GM12891 (cell line): ENCODE data around the gene RER1.

Experiments used
- DNase-seq: peaks from one replicate; pipeline ENCODE4 v3.0.0; 2011; ENCODE audit warnings: low spot score; ENCODE audit not compliant: insufficient read length
- FAIRE-seq: peaks from 2 replicates; lab custom pipeline; 2011; peaks lifted over from hg19 to GRCh38; lab: Jason Lieb, UNC
- PAX5 ChIP-seq: IDR thresholded peaks from 2 replicates; pipeline ENCODE4 v1.6.1; 2011; ENCODE audit warnings: low read length, moderate library complexity, mild to moderate bottlenecking; ENCODE audit not compliant: insufficient read depth, severe bottlenecking
- POLR2A ChIP-seq: IDR thresholded peaks from 2 replicates; pipeline ENCODE4 v1.6.1; 2011; ENCODE audit warnings: low read depth, low read length, control low read depth
- POLR2AphosphoS5 ChIP-seq: IDR thresholded peaks from 2 replicates; pipeline ENCODE4 v1.6.1; 2011; ENCODE audit warnings: low read depth, low read length, control low read depth
- POU2F2 ChIP-seq: IDR thresholded peaks from 2 replicates; pipeline ENCODE4 v1.6.1; 2011; ENCODE audit warnings: low read depth, mild to moderate bottlenecking, control low read depth, low read length, moderate library complexity
- SPI1 ChIP-seq: IDR thresholded peaks from 2 replicates; pipeline ENCODE4 v1.6.1; 2011; ENCODE audit warnings: low read depth, low read length, control low read depth
- TAF1 ChIP-seq: IDR thresholded peaks from 2 replicates; pipeline ENCODE4 v1.6.1; 2011; ENCODE audit warnings: low read depth, low read length, control low read depth

RER1 gene

GRCh38 chr1:2386636-2387611 is 4.7 kb upstream of the RER1 start:
- TF ChIP-seq PAX5, result no peak
- no peak for TF ChIP-seq POU2F2
- no peak for TF ChIP-seq SPI1
- no peak for TF ChIP-seq POLR2AphosphoS5
- no peak for TF ChIP-seq POLR2A
- no peak for TF ChIP-seq TAF1
- FAIRE-seq, result no peak
- no peak for DNase-seq

DNA sequence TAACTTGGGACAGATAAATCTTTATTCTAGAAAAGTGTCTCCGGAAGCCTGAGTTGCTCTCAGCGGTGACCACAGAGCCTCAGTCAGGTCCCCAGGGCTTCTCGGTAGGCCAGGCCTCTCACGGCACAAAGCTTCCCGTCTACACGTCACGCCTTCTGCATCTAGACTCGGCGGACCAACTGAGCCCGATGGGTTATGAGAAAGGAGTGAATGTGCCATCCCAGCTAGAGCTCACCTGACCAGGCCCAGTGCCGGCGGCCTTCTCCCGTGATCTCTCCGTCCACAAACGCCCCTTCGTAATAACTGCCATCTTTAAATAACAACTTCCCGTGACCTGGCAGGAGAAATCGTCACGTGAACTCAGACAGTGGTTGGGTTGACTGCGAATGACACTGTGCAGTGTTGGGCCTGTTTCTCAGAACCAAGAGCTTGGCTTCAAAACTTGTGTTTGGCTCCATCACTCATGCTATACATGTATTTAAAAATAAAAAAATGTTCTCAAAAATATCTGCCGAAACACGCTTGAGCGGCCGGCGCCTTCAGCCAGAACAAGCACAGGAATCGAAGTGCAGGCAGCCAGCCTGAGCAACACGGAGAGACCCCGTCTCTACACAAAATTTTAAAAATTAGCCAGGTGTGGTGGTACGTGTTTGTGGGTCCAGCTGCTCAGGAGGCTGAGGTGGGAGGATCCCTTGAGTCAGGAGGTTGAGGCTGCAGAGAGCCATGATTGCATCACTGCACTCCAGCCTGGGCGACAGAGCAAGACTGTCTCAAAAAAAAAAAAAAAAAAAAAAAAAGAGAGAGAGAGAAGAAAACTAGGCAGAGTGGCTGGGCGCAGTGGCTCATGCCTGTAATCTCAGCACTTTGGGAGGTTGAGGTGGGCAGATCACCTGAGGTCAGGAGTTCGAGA is 3.4 kb upstream of the RER1 start:
- TF ChIP-seq PAX5 (no peak), SPI1 (no peak), POLR2A (no peak), TAF1 (no peak), POU2F2 (no peak), POLR2AphosphoS5 (no peak)
- FAIRE-seq (no peak), DNase-seq (no peak)

DNA sequence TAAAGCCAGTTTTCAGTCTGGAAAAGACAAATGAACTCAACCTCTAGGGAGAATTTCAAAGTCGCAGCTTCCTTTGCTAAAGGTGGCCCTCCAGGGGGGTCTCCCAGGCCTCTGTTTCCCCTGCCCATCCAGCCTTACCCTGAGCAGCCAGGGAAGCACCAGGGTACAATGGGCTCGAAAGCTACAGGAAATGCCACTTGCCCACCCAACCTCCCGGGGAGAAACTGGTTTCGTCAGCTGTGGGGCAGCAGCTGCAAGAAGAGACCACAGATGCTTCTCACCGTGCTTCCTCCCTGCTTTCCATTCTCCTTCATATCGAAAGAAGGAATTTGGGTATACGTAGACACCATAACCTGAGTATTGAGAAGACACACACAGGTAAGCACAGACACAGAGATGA is 2.0 kb upstream of the RER1 start:
- DNase-seq (no peak), FAIRE-seq (no peak)
- TF ChIP-seq SPI1, result no peak
- TF ChIP-seq POU2F2, result no peak
- TF ChIP-seq POLR2AphosphoS5, result no peak

DNA sequence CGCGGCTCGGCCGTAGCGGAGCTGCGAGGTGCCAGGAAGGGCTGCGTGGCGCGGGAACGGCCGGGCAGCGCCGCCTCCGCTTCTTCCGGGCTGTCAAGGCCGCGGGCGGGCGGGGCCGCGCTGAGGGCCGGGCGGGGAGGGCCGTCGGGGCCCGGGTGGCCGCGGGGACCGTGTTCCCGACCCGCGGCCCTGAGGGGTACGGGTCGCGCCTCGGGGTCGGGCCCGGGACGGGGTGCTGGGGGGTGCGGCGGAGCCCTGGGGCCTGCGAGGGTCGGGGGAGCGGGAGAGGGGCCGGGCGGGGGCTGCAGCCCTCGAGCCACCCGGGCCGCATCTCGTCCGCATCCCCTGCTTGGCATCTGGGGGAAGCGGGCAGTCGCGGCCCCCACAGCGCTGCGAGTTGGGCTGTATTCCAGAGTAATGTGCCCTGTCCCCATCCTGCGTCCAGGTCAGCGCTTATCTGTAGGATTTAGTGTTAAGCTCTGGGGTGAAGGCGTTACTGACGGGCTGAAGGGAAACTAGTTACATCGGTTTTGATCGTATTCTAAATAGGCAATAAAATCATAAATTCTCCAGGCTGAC is 379 bp downstream of the RER1 start:
- FAIRE-seq, result peak; percentile 45
- TF ChIP-seq POU2F2 (no peak), POLR2A (no peak), TAF1 (no peak), POLR2AphosphoS5 (no peak), SPI1 (no peak), PAX5 (no peak)
- DNase-seq, result no peak

GRCh38 chr1:2392686-2393085 is 1.0 kb downstream of the RER1 start:
- FAIRE-seq (no peak), DNase-seq (no peak)
- no peak for TF ChIP-seq POLR2AphosphoS5
- no peak for TF ChIP-seq POU2F2
- TF ChIP-seq SPI1, result no peak
- no peak for TF ChIP-seq PAX5
- no peak for TF ChIP-seq POLR2A
- TF ChIP-seq TAF1, result no peak

DNA sequence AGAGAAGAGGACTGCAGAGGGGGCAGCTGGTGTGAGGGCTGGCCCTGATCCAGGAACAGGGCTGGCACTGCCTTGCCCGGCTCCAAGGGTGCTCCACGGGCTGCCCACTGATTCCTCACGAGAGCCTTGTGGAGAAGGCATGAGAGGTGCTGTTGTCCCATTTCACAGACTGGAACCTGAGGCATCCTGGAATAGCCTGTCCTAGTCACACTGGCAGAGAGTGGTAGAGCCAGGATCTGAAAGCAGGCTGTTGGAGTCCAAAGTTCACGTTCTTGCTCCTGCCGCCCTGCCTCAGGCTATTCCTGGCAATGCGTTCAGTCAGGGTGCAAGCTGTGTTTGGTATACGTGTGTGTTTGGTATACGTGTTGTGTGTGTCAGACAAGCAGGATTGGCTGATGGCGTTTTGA is 1.8 kb downstream of the RER1 start:
- DNase-seq (no peak), FAIRE-seq (no peak)
- TF ChIP-seq POU2F2 (no peak), POLR2AphosphoS5 (peak; percentile 33; the same call in 1 of the 2 replicates)

- FAIRE-seq (no peak), DNase-seq (no peak)
- TF ChIP-seq SPI1 (no peak), POLR2A (peak; percentile 14; the same call in 1 of the 2 replicates)
Measured at GRCh38 chr1:2394220-2394619, 2.6 kb downstream of the RER1 start.

GRCh38 chr1:2394761-2395160 is 3.1 kb downstream of the RER1 start:
- FAIRE-seq, result no peak
- DNase-seq, result no peak
- TF ChIP-seq PAX5 (no peak), POLR2A (no peak), POU2F2 (no peak), TAF1 (no peak), SPI1 (no peak), POLR2AphosphoS5 (no peak; the same call in 1 of the 2 replicates)

GRCh38 chr1:2395245-2395644 is 3.6 kb downstream of the RER1 start:
- TF ChIP-seq POLR2A (no peak; the same call in 1 of the 2 replicates), POLR2AphosphoS5 (no peak), TAF1 (no peak), SPI1 (no peak), POU2F2 (no peak), PAX5 (no peak)
- no peak for DNase-seq
- FAIRE-seq, result no peak

DNA sequence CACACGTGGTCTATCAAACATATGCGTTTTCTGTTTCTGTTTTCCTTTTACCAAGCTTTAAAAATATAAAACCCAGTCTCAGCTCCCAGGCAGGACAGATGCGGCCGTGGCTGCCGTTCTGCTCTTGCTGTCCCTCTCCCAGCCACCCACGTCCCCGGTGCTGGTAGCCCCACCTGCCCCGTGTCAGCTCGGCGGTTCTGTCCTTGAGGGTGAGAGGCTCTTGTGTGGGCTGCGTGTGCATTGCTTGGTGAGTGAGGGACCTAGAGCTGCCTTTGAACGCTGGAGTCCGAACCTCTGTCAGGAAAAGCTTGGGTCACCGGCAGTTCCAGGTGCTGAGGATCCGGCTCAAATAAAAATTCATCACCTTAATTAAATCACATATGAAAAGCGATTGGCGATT is 4.4 kb downstream of the RER1 start:
- DNase-seq, result no peak
- TF ChIP-seq PAX5 (no peak), POU2F2 (no peak), SPI1 (no peak), TAF1 (no peak), POLR2AphosphoS5 (no peak)
- FAIRE-seq, result no peak
